PC-3 (cell line): ENCODE data around the gene FMC1. TPM values are rescaled to one million over a fixed set of nuclear protein-coding genes. Genes with fewer than 3 reads are reported as not detected.
A peak's percentile ranks its signal among the peaks of the same experiment; 100 is the strongest.

Source experiments
- ATAC-seq: fragments of 200-7000 bp; cut with Tn5 transposase; 2 replicates; pipeline ENCODE4 v1.9.1; 2020; ENCODE audit warnings: mild to moderate bottlenecking, moderate library complexity
- BruUV-seq: library from RNA; stranded (reverse); fragments of 400-500 nt; replicated peaks from 2 replicates; lab custom pipeline; 2021; lab: Mats Ljungman, UMichigan
- CTCF ChIA-PET: fragments of 300-600 bp; sonication (Branson Sonifier 250); formaldehyde crosslinking; loops from one replicate; lab custom pipeline; 2022; ENCODE audit warnings: antibody characterized with exemption; lab: Charles Lee
- POLR2A ChIA-PET: fragments of 300-600 bp; sonication (Branson Sonifier 250); formaldehyde crosslinking; loops from one replicate; lab custom pipeline; 2022; ENCODE audit warnings: antibody characterized with exemption; ENCODE audit not compliant: unreplicated experiment; lab: Charles Lee
- DNase-seq: peaks from one replicate; pipeline ENCODE4 v3.0.0-alpha.2; 2015
- H2AFZ ChIP-seq: fragments of 300-600 bp; sonication (generic); 2 replicates; pipeline ENCODE4 v1.6.0; 2016; ENCODE audit warnings: antibody characterized with exemption, low read length
- H3F3A ChIP-seq: fragments of 300-600 bp; sonication (generic); one replicate; pipeline ENCODE4 v1.6.0; 2017; ENCODE audit warnings: antibody characterized with exemption, low read length, control low read depth, mild to moderate bottlenecking; ENCODE audit not compliant: unreplicated experiment
- H3K27ac ChIP-seq: fragments of 300-600 bp; sonication (generic); 2 replicates; pipeline ENCODE4 v1.5.1; 2016; ENCODE audit warnings: mild to moderate bottlenecking, low read length
- H3K27me3 ChIP-seq: fragments of 300-600 bp; sonication (generic); 2 replicates; pipeline ENCODE4 v1.6.1; 2016; ENCODE audit warnings: low read length, mixed read lengths
- H3K36me3 ChIP-seq: fragments of 300-600 bp; sonication (generic); 2 replicates; pipeline ENCODE4 v1.6.1; 2016; ENCODE audit warnings: low read depth, mixed run types, low read length, mixed read lengths
- H3K4me1 ChIP-seq: fragments of 300-600 bp; sonication (generic); 2 replicates; pipeline ENCODE4 v1.5.1; 2016; ENCODE audit warnings: low read length; ENCODE audit not compliant: insufficient read depth
- H3K4me2 ChIP-seq: fragments of 300-600 bp; sonication (generic); 2 replicates; pipeline ENCODE4 v1.6.0; 2016; ENCODE audit warnings: low read length
- H3K4me3 ChIP-seq: fragments of 300-600 bp; sonication (generic); 2 replicates; pipeline ENCODE4 v1.5.1; 2016; ENCODE audit warnings: mild to moderate bottlenecking, low read length, mixed read lengths
- H3K79me2 ChIP-seq: fragments of 300-600 bp; sonication (generic); 2 replicates; pipeline ENCODE4 v1.6.1; 2017; ENCODE audit warnings: low read length, mixed read lengths
- H3K9ac ChIP-seq: fragments of 300-600 bp; sonication (generic); 2 replicates; pipeline ENCODE4 v1.6.0; 2016; ENCODE audit warnings: mild to moderate bottlenecking, low read length
- H3K9me2 ChIP-seq: fragments of 300-600 bp; sonication (generic); replicated peaks from 2 replicates; pipeline ENCODE4 v1.6.1; 2016; ENCODE audit warnings: mixed run types, low read length, mixed read lengths
- H3K9me3 ChIP-seq: fragments of 300-600 bp; sonication (generic); 2 replicates; pipeline ENCODE4 v1.6.1; 2016; ENCODE audit warnings: low read length, mixed read lengths
- H4K20me1 ChIP-seq: fragments of 300-600 bp; sonication (generic); 2 replicates; pipeline ENCODE4 v1.6.1; 2016; ENCODE audit warnings: low read length, mixed read lengths
- EZH2 ChIP-seq: fragments of 300-600 bp; sonication (generic); IDR thresholded peaks from one replicate; pipeline ENCODE4 v1.6.1; 2017; ENCODE audit warnings: antibody characterized with exemption, mild to moderate bottlenecking, low read length; ENCODE audit not compliant: unreplicated experiment
- EZH2phosphoT487 ChIP-seq: fragments of 300-600 bp; sonication (generic); IDR thresholded peaks from 2 replicates; pipeline ENCODE4 v1.6.1; 2018; ENCODE audit warnings: mild to moderate bottlenecking, antibody characterized with exemption, low read length, borderline replicate concordance
- intact Hi-C: fragments of 100-400 bp; cut with micrococcal nuclease; formaldehyde crosslinking; loops from 2 replicates; pipeline ENCODE4 v1.9.0; 2023
- total RNA-seq: library from RNA; depleted of rRNA; stranded (reverse); fragments of >200 nt; gene quantifications from 2 replicates; pipeline ENCODE4 v1.2.3, GENCODE V29; 2014
- TF ChIP-seq, protein P1 (sequence below): fragments of 300-600 bp; sonication (generic); conservative IDR thresholded peaks from 2 replicates; pipeline ENCODE4 v1.5.1; 2017; ENCODE audit warnings: antibody characterized with exemption, low read depth, mild to moderate bottlenecking, low read length

The FMC1 gene
- total RNA-seq, 1 experiment from 2014 or later, result 12.2 TPM

- DNase-seq (peak; percentile 78), ATAC-seq (peak; percentile 98)
- H2AFZ ChIP-seq, result no peak overlapping the region
- no peaks in the 10 kb centered on the region for H3F3A ChIP-seq
- H3K4me1 ChIP-seq, result no peaks in the 10 kb centered on the region
- ChIA-PET POLR2A (interaction anchor here (0.6 kb wide), 1 partner anchor 31 kb away, joined by 8 read pairs; the partner anchor contains the start of gene LUC7L2), CTCF (no interaction called here)
- H3K4me3 ChIP-seq, result no peak overlapping the region
- no peaks in the 10 kb centered on the region for H3K9me2 ChIP-seq
- H3K4me2 ChIP-seq, result no peak overlapping the region
- H3K9me3 ChIP-seq, result no peaks in the 10 kb centered on the region
- TF ChIP-seq EZH2phosphoT487 (no peak), EZH2 (no peak)
- TF ChIP-seq, protein P1, sequence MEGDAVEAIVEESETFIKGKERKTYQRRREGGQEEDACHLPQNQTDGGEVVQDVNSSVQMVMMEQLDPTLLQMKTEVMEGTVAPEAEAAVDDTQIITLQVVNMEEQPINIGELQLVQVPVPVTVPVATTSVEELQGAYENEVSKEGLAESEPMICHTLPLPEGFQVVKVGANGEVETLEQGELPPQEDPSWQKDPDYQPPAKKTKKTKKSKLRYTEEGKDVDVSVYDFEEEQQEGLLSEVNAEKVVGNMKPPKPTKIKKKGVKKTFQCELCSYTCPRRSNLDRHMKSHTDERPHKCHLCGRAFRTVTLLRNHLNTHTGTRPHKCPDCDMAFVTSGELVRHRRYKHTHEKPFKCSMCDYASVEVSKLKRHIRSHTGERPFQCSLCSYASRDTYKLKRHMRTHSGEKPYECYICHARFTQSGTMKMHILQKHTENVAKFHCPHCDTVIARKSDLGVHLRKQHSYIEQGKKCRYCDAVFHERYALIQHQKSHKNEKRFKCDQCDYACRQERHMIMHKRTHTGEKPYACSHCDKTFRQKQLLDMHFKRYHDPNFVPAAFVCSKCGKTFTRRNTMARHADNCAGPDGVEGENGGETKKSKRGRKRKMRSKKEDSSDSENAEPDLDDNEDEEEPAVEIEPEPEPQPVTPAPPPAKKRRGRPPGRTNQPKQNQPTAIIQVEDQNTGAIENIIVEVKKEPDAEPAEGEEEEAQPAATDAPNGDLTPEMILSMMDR, result no peak
- no peaks in the 10 kb centered on the region for H4K20me1 ChIP-seq
- no TSS peak for BruUV-seq
- H3K27ac ChIP-seq, result no peak overlapping the region
- H3K9ac ChIP-seq, result no peak overlapping the region
- H3K79me2 ChIP-seq, result no peaks in the 10 kb centered on the region
- intact Hi-C loops, result no loop called here
- no peaks in the 10 kb centered on the region for H3K36me3 ChIP-seq
- no peaks in the 10 kb centered on the region for H3K27me3 ChIP-seq
Observed at GRCh38 chr7:139328375-139328774, 12.8 kb upstream of the FMC1 start.

- no peaks in the 10 kb centered on the region for H3K9me2 ChIP-seq
- CTCF ChIA-PET, result no interaction called here
- H3K36me3 ChIP-seq, result no peaks in the 10 kb centered on the region
- TF ChIP-seq EZH2, result no peak
- no peak for TF ChIP-seq EZH2phosphoT487
- TF ChIP-seq, protein P1, result no peak
- H3K4me1 ChIP-seq, result no peaks in the 10 kb centered on the region
- H3K79me2 ChIP-seq, result no peaks in the 10 kb centered on the region
- no peaks in the 10 kb centered on the region for H3K9me3 ChIP-seq
- intact Hi-C loops, result no loop called here
- no TSS peak for BruUV-seq
- no peak overlapping the region for H3K4me2 ChIP-seq
- H3K4me3 ChIP-seq, result no peak overlapping the region
- no peaks in the 10 kb centered on the region for H3F3A ChIP-seq
- H2AFZ ChIP-seq, result no peak overlapping the region
- H3K9ac ChIP-seq, result no peak overlapping the region
- ATAC-seq, result no peak
- no peaks in the 10 kb centered on the region for H3K27me3 ChIP-seq
- H4K20me1 ChIP-seq, result no peaks in the 10 kb centered on the region
- no peak for DNase-seq
- POLR2A ChIA-PET, result interaction anchor here (0.6 kb wide), 1 partner anchor 31 kb away, joined by 8 read pairs; the partner anchor contains the start of gene LUC7L2
- no peak overlapping the region for H3K27ac ChIP-seq
Observed at GRCh38 chr7:139329119-139329518, 12.0 kb upstream of the FMC1 start.

DNA sequence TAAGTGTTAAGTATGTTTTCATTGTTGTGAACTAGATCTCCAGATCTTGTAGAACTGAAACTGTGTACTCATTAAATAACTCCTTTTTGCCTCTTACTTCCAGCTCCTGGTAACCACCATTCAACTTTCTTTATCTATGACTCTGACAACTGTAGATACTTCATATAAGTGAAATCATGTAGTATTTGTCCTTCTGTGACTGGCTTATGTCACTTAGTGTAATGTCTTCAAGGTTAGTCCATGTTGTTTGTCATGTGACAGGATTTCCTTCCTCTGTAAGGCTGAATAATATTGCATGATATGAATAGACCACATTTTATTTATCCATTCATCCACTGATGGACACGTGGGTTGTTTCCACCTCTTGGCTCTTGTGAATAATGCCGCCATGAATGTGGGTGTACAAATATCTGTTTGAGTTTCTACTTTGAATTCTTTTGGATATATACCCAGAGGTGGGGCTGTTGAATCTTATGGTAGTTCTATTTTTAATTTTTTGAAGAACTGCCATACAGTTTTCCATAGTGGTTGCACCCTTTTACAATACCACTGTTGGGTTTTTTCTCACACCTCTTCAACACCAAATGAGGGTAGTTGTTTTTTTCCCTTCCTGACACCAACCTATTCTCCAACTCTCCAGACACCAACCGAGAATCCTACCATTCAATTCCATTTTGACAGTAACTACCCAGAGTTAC is 10.7 kb upstream of the FMC1 start:
- TF ChIP-seq, protein P1, result no peak
- no peak for TF ChIP-seq EZH2
- no peak for TF ChIP-seq EZH2phosphoT487
- CTCF ChIA-PET, result no interaction called here

More for the DNA sequence above, 10.7 kb upstream of the FMC1 start:
- Histone ChIP-seq H3K4me2 (no peak overlapping the region), H3F3A (no peaks in the 10 kb centered on the region), H3K79me2 (no peaks in the 10 kb centered on the region), H3K9ac (no peak overlapping the region), H3K27me3 (no peaks in the 10 kb centered on the region), H3K4me1 (no peaks in the 10 kb centered on the region), H3K9me3 (no peaks in the 10 kb centered on the region), H3K4me3 (no peak overlapping the region), H2AFZ (no peak overlapping the region), H3K27ac (no peak overlapping the region), H3K9me2 (no peaks in the 10 kb centered on the region), H4K20me1 (no peaks in the 10 kb centered on the region), H3K36me3 (no peaks in the 10 kb centered on the region)
- BruUV-seq, result no TSS peak
- no peak for DNase-seq
- POLR2A ChIA-PET, result no interaction called here
- ATAC-seq, result no peak
- intact Hi-C loops, result no loop called here
